HAP-1 (cell line): ENCODE results near the gene ARID3A.

Experiments
- DNase-seq, 2 experiments: peaks; one replicate each; pipeline ENCODE4 v3.0.0-alpha.2; 2016 to 2020; ENCODE audit warnings: low spot score in 2 of 2
- H3K27me3 ChIP-seq: fragments of 250-450 bp; sonication (Bioruptor Pico); 2 replicates; pipeline ENCODE4 v1.5.1; 2020; ENCODE audit warnings: low read depth, mild to moderate bottlenecking, moderate library complexity
- H3K36me3 ChIP-seq: fragments of 250-450 bp; sonication (Bioruptor Pico); replicated peaks from 2 replicates; pipeline ENCODE4 v1.5.1; 2020; ENCODE audit warnings: mild to moderate bottlenecking
- H3K4me1 ChIP-seq: fragments of 250-450 bp; sonication (Bioruptor Pico); 2 replicates; pipeline ENCODE4 v1.5.1; 2020; ENCODE audit warnings: mild to moderate bottlenecking
- H3K4me3 ChIP-seq: fragments of 250-450 bp; sonication (Bioruptor Pico); 2 replicates; pipeline ENCODE4 v1.5.1; 2020; ENCODE audit warnings: mild to moderate bottlenecking, moderate library complexity
- H3K9me3 ChIP-seq: fragments of 250-450 bp; sonication (Bioruptor Pico); 2 replicates; pipeline ENCODE4 v1.5.1; 2020; ENCODE audit warnings: mild to moderate bottlenecking, moderate library complexity
- in situ Hi-C: fragments of 300-500 bp; cut with MboI; formaldehyde crosslinking; loops from 3 replicates; pipeline ENCODE4 v1.14.3; 2020; ENCODE audit warnings: low sequenced_read_pairs, inconsistent platforms, mixed read lengths

The ARID3A gene

DNA sequence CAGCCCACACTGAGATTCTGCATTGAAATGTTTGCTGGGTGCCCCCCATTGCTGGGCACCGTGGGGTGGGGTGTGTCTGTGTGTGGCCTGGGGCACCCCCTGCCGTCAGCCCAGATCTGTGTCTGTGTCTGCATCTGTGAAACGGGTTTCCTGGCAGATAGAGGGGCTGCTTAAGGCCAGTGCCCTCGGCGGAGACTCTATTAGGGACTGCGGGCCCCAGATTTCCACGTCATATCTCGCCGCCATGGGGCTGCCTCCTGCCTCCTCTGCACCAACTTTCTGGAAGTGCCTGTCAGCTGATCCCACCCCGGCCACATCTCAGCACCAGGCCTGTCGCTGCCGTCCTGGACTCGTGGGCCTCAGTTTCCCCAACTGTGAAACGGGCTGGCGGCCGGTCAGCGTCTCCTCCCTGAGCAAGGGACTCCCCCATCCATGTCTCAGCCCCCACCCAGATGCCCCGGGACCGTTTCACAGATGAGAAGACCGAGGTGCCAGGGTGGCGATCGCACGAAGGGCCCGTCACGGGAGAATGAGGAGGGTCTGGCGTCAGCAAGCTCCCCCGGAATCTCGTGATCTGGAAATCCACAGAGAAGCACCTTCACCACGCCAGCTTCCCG, 21.4 kb downstream of the ARID3A start:
- Histone ChIP-seq H3K4me1 (no peaks in the 10 kb centered on the region), H3K4me3 (no peak overlapping the region), H3K27me3 (no peaks in the 10 kb centered on the region), H3K36me3 (peaks cover 12% of the 10 kb centered on the region; the same call in 1 of the 2 replicates), H3K9me3 (no peaks in the 10 kb centered on the region)
- no peak for DNase-seq
- in situ Hi-C loops, result no loop called here

- H3K36me3 ChIP-seq, result peaks cover 8% of the 10 kb centered on the region; the same call in 1 of the 2 replicates
- no peaks in the 10 kb centered on the region for H3K4me1 ChIP-seq
- no peak overlapping the region for H3K4me3 ChIP-seq
- no peaks in the 10 kb centered on the region for H3K9me3 ChIP-seq
- no peak for DNase-seq
- in situ Hi-C loops, result no loop called here
- no peaks in the 10 kb centered on the region for H3K27me3 ChIP-seq
Measured at GRCh38 chr19:947707-948539, 22.1 kb downstream of the ARID3A start.

DNA sequence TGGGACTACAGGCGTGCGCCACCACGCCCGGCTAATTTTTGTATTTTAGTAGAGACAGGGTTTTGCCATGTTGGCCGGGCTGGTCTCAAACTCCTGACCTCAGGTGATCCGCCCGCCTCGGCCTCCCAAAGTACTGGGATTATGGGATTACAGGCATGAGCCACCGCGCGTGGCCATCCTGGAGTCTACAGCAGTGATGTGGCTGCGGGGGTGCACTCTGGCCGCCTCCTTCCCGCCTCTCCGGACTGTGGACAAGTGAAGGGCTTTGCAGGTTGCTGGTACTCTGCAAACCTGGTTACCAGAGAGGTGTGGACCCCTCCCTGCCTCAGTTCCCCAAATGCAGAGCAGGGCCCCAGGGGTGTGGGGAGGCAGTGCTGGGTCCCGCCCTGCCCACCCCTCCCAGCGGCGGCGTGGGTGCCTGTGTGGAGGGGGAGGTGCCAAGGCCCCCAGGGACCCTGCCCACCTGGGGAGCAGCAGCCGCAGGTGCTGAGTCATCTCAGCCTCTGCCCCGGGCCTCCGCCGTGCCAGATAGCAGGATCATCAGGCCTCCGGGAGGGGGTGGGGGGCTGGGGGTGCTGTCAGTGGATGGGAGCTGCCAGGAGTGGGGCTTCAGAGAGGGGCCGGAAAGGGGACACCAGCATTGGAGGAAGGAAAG, 23.1 kb downstream of the ARID3A start:
- H3K27me3 ChIP-seq, result no peaks in the 10 kb centered on the region
- H3K4me3 ChIP-seq, result no peak overlapping the region
- H3K36me3 ChIP-seq, result peaks cover 8% of the 10 kb centered on the region; the same call in 1 of the 2 replicates
- in situ Hi-C loops, result no loop called here
- H3K9me3 ChIP-seq, result no peaks in the 10 kb centered on the region
- DNase-seq, result no peak
- no peaks in the 10 kb centered on the region for H3K4me1 ChIP-seq

DNA sequence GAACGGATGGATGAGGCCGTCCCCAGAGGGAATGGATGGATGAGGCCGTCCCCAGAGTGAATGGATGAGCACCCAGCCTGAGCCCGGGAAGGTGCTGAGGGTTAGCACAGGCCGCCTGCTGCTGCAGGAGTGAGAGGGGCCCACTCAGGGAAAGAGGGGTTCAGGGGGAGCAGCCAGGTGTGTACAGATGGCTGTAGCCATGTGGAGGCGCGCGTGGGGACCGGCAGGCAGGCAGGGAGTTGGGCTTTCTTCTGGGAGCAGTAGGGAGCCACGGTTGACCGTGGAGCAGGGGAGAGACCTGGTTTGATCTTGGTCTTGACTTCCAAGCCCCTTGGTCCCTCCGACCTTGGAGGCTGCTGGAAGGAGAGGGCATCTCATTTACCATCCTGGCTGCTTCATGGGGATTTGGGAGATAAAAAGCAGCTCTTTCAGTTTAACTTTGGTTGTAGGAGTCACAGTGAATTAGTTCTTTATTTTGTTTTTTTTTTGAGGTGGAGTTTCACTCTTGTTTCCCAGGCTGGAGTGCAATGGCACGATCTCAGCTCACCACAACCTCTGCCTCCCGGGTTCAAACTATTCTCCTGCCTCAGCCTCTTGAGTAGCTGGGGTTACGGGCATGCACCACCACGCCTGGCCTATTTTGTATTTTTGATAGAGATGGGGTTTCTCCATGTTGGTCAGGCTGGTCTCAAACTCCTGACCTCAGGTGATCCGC, 24.7 kb downstream of the ARID3A start:
- in situ Hi-C loops, result no loop called here
- Histone ChIP-seq H3K4me3 (no peak overlapping the region), H3K36me3 (peaks cover 8% of the 10 kb centered on the region; the same call in 1 of the 2 replicates), H3K4me1 (no peaks in the 10 kb centered on the region), H3K9me3 (no peaks in the 10 kb centered on the region), H3K27me3 (no peaks in the 10 kb centered on the region)
- DNase-seq, result no peak

DNA sequence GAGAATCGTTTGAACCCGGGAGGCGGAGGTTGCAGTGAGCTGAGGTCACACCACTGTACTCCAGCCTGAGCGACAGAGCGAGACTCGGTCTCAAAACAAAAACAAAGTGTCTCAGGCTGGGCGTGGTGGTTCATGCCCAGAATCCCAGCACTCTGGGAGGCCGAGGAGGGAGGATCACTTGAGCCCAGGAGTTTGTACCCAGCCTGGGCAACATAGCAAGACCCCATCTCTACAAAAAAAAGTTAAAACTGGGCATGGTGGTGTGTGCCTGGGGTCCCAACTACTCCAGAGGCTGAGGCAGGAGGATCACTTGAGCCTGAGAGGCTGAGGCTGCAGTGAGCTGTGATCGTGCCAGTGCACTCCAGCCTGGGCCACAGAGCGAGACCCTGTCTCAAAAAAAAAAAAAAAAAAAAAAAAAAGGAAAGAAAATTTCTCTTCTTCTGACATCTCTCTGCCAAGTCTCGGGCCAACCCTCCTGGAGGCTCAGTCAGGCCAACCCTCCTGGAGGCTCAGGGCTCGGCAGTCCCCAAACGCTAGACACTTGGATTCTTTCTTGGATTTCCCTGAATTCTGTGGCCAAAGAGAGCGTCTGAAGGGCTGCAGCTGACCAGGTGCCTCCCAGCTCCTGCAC, 26.3 kb downstream of the ARID3A start:
- Histone ChIP-seq H3K4me1 (no peaks in the 10 kb centered on the region), H3K9me3 (no peaks in the 10 kb centered on the region), H3K36me3 (peaks cover 8% of the 10 kb centered on the region; the same call in 1 of the 2 replicates), H3K27me3 (no peaks in the 10 kb centered on the region), H3K4me3 (no peak overlapping the region)
- DNase-seq, result no peak
- in situ Hi-C loops, result no loop called here

DNA sequence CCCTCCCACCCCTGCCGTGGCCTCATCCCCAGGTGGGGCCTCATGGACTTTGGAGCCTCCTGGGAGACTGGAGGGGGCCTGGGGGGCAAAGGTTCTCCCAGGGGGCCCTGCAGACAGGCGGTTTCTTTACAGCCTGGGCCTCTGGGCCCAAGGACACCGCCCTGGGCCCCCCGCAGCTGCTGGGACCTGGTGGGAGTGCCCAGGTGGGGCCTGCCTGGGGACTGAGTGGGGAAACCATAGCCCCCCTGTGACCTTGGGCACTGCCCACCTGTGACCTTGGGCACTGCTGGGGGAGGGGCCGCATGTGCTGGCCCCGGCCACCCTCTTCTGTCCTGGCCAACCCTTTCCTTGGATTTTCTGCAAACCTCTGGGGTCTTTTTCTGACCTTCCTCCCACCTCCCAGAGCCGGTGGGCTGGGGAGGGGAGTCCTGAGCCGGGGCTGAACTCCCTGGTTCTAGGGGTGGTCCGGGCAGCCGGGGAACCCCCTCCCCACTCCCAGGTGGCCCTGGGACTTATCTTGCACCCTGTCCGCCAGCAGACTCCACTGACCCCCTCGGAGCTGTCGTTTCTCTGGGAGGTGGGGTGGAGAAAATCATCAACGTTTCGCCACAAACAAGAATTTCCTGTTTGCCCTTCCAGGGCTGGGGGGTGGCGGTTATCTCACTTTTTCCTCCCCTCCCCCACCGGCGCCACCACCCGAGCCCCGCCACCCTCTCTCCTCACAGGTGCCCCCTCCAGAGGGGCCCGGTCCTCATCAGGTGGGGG, 27.0 kb downstream of the ARID3A start:
- Histone ChIP-seq H3K4me1 (no peaks in the 10 kb centered on the region), H3K4me3 (no peak overlapping the region), H3K27me3 (no peaks in the 10 kb centered on the region), H3K36me3 (peaks cover 4% of the 10 kb centered on the region; the same call in 1 of the 2 replicates), H3K9me3 (no peaks in the 10 kb centered on the region)
- in situ Hi-C loops, result no loop called here
- no peak for DNase-seq

GRCh38 chr19:953445-954271, 27.8 kb downstream of the ARID3A start:
- Histone ChIP-seq H3K4me3 (no peak overlapping the region), H3K9me3 (no peaks in the 10 kb centered on the region), H3K27me3 (no peaks in the 10 kb centered on the region), H3K36me3 (no peaks in the 10 kb centered on the region), H3K4me1 (no peaks in the 10 kb centered on the region)
- in situ Hi-C loops, result no loop called here
- no peak for DNase-seq

GRCh38 chr19:954272-954671, 28.4 kb downstream of the ARID3A start:
- Histone ChIP-seq H3K4me1 (no peaks in the 10 kb centered on the region), H3K36me3 (no peaks in the 10 kb centered on the region), H3K27me3 (no peaks in the 10 kb centered on the region), H3K9me3 (no peaks in the 10 kb centered on the region), H3K4me3 (no peak overlapping the region)
- in situ Hi-C loops, result no loop called here
- no peak for DNase-seq

DNA sequence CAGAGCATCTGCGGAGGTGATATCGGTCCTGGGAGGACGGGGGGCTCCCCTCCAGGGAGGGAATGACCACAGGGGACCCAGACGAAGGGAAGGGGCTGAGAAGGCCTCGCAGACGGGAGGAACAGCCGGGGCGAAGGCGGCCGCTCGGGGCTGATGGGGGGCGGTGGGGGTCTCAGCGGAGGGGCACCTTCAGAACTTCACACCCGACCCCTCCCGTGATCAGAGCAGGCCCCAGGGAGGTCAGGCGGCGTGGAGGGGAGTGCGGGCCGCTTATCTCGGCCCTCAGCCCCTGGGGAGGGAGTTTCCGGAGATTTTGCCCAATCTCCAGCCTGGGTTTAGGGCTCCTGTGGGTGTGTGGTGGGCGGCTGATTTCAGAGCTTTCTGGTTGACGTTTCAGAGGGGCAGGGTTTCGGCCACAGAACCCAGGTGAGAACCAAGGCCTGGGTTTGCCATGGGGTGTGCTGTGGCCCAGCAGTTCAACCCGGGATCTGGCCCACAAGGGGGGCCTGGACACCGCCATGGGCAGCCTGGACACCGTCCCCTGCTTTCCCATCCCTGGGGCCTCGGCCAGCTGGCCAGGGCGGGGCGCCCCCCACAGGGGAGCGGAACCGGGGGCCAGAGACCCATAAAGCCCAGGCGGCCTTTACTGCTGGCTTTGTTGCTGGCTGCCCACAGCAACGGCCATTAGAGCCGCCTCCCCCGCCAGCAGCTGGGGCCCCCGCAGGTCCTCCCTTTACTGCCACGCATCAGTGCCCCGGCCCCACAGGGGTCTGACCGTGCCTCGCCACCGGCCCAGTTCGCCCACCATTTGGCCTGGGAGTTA, 29.0 kb downstream of the ARID3A start:
- no peaks in the 10 kb centered on the region for H3K9me3 ChIP-seq
- in situ Hi-C loops, result no loop called here
- H3K4me1 ChIP-seq, result no peaks in the 10 kb centered on the region
- H3K4me3 ChIP-seq, result no peak overlapping the region
- no peaks in the 10 kb centered on the region for H3K27me3 ChIP-seq
- no peaks in the 10 kb centered on the region for H3K36me3 ChIP-seq
- no peak for DNase-seq

DNA sequence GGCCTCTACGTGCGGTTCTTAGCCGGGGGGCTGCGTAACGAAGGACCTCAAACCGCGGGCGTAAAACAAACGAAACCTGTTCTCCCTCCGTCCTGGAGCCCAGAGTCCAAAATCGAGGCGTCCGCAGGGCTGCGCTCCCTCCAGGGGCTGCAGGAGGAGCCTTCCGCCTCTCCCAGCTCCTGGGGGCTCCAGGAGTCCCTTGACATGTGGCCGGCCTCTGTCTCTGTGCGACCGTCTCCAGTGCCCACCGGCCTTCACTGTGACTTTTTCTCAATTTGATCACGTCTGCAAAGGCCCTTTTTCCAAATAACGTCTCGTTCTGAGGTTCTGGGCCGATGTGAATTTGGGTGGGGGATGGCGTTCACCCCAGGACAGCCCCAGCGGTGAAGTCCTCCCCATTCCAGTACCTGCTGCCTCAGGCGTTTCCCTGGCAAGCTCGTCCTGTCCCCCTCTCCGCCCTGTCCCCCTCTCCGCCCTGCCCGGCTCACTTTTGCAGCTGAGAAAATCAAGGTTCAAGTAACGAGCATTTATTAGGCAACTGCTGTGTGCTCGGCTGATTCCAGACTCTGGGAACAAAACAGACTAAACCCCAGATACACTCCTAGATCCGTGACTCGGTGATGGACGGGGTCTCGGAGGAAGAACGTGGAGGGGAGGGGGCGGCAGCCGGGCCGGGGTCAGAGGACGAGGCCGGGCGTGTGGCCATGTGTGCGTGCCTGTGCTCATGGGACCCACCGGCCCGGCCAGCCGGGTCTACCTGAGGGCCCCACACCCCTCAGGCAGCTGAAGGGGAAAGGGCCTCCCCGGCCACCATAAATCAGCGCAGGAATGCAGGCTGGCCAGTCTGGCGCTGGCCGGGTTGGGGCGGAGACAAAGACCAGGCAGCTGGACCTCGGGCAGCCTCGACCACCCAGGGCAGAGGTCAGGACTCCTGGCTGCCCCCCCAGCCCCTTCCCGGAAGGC, 30.2 kb downstream of the ARID3A start:
- DNase-seq, result no peak
- in situ Hi-C loops, result no loop called here
- Histone ChIP-seq H3K27me3 (no peaks in the 10 kb centered on the region), H3K9me3 (no peaks in the 10 kb centered on the region), H3K36me3 (no peaks in the 10 kb centered on the region; the same call in 1 of the 2 replicates), H3K4me3 (no peak overlapping the region), H3K4me1 (no peaks in the 10 kb centered on the region)
